ENCODE measurements around the gene FLYWCH2. TPM values are rescaled to one million over a fixed set of nuclear protein-coding genes. Genes with fewer than 3 reads are reported as not detected.

Gene FLYWCH2
- total and polyA plus RNA-seq, 2 experiments from 2014 or later, result 30.9 to 45.0 TPM

DNA sequence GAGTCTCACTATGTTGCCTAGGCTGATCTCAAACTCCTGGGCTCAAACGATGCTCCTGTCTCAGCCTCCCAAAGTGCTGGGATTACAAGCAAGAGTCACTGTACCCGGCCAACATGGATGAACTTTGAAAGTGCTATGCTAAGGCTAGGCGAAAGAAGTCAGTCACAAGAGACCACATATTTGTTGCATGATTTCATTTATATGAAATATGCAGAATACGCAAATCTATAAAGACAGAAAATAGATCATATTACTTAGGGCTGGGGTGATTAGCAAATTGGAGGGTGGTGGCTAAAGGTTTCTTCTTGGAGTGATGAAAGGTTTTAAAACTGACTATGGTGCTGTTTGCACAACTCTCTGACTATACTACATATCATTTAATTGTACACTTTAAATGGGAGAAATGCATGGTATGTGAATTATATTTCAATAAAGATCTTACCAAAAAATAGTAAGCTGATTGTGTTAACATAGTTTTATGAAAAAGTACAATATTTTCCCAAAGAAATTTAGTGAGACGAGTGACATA, 27.5 kb downstream of the FLYWCH2 start (continued):
- TF ChIP-seq ZNF462 (CRISPR knock-in tag; IDR thresholded peaks at IDR 0.05) (no peak), ETS1 (IDR thresholded peaks at IDR 0.05) (no peak), CREB1 (CRISPR knock-in tag; IDR thresholded peaks at IDR 0.05; ENCODE audit: low read depth) (no peak), REST (IDR thresholded peaks at IDR 0.05; ENCODE audit: unreplicated experiment) (no peak), EZH2phosphoT487 (IDR thresholded peaks at IDR 0.05; ENCODE audit: unreplicated experiment) (no peak)
- TF ChIP-seq, protein P1, sequence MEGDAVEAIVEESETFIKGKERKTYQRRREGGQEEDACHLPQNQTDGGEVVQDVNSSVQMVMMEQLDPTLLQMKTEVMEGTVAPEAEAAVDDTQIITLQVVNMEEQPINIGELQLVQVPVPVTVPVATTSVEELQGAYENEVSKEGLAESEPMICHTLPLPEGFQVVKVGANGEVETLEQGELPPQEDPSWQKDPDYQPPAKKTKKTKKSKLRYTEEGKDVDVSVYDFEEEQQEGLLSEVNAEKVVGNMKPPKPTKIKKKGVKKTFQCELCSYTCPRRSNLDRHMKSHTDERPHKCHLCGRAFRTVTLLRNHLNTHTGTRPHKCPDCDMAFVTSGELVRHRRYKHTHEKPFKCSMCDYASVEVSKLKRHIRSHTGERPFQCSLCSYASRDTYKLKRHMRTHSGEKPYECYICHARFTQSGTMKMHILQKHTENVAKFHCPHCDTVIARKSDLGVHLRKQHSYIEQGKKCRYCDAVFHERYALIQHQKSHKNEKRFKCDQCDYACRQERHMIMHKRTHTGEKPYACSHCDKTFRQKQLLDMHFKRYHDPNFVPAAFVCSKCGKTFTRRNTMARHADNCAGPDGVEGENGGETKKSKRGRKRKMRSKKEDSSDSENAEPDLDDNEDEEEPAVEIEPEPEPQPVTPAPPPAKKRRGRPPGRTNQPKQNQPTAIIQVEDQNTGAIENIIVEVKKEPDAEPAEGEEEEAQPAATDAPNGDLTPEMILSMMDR (conservative IDR thresholded peaks at IDR 0.05; ENCODE audit: low read depth in 2 of 2), result no peak
